ENCODE results near the gene BIN1. TPM values are rescaled to one million over a fixed set of nuclear protein-coding genes. Genes with fewer than 3 reads are reported as not detected.

Gene BIN1
- polyA plus RNA-seq, 1 donor (not counting 4 experiments of a cell fraction or from before 2014, with no cell fraction given): 5.4 TPM

DNA sequence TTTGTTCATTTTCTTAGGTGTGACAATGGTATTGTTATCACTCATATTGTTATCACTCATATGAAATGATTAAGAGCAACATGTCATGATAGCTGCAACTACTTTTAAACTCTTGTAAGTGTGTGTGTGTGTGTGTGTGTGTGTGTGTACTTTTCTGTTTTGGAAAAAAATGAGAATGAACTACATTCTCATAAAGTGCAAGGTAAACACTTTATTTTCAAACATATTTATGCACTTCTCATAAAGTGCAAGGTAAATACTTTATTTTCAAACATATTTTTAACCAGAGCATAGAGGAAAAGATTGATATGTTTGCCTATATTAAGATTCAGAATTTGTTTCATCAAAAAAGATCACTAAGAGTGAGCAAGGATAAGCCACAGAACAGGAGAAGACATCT, 108.5 kb downstream of the BIN1 start:
- Histone ChIP-seq H3K36me3 (ENCODE audit: control insufficient read depth in 2 of 2, extremely low read depth in 1 of 2, insufficient read depth in 2 of 2, low read length in 2 of 2) (no peaks in the 10 kb centered on the region), H3K4me3 (ENCODE audit: control insufficient read depth in 2 of 3, extremely low read depth in 1 of 3, insufficient read depth in 2 of 3, low read depth in 1 of 3, low read length in 3 of 3) (no peak overlapping the region), H3K4me2 (ENCODE audit: control insufficient read depth, extremely low read depth, insufficient read depth, low read depth, low read length) (no peak overlapping the region), H3K9ac (ENCODE audit: control insufficient read depth, extremely low read depth, insufficient read depth, low read length) (no peak overlapping the region), H3K4me1 (ENCODE audit: control insufficient read depth, extremely low read depth, insufficient read depth, low read length) (no peaks in the 10 kb centered on the region), H4K20me1 (ENCODE audit: control insufficient read depth, extremely low read depth, insufficient read depth, low read length) (no peaks in the 10 kb centered on the region), H3K27me3 (ENCODE audit: control insufficient read depth, extremely low read depth, insufficient read depth, low read length) (no peaks in the 10 kb centered on the region), H3K9me3 (ENCODE audit: control insufficient read depth, low read depth, low read length) (no peaks in the 10 kb centered on the region), H3K27ac (ENCODE audit: control insufficient read depth, insufficient read depth, low read length) (no peak overlapping the region), H3K9me1 (ENCODE audit: control insufficient read depth, extremely low read depth, insufficient read depth, low read length) (no peaks in the 10 kb centered on the region), H2AFZ (ENCODE audit: control insufficient read depth, low read length) (no peak overlapping the region), H3K79me2 (ENCODE audit: control insufficient read depth, insufficient read depth, low read length) (no peaks in the 10 kb centered on the region)
- FAIRE-seq (no peak), DNase-seq (ENCODE audit: low read depth, low spot score) (no peak)
- no peak for TF ChIP-seq EZH2 (IDR thresholded peaks at IDR 0.05; ENCODE audit: low read length)
- TF ChIP-seq, protein P1, sequence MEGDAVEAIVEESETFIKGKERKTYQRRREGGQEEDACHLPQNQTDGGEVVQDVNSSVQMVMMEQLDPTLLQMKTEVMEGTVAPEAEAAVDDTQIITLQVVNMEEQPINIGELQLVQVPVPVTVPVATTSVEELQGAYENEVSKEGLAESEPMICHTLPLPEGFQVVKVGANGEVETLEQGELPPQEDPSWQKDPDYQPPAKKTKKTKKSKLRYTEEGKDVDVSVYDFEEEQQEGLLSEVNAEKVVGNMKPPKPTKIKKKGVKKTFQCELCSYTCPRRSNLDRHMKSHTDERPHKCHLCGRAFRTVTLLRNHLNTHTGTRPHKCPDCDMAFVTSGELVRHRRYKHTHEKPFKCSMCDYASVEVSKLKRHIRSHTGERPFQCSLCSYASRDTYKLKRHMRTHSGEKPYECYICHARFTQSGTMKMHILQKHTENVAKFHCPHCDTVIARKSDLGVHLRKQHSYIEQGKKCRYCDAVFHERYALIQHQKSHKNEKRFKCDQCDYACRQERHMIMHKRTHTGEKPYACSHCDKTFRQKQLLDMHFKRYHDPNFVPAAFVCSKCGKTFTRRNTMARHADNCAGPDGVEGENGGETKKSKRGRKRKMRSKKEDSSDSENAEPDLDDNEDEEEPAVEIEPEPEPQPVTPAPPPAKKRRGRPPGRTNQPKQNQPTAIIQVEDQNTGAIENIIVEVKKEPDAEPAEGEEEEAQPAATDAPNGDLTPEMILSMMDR (optimal IDR thresholded peaks at IDR 0.05 in 1 of 3, IDR thresholded peaks at IDR 0.05 in 1 of 3, conservative IDR thresholded peaks at IDR 0.05 in 1 of 3; ENCODE audit: extremely low read depth in 1 of 3, insufficient read depth in 2 of 3, low read length in 3 of 3): no peak
- dilution Hi-C loops (cut with MboI; ENCODE audit: extremely low pct_ligation_motif_present, low sequenced_read_pairs): no loop called here

Small RNA genes within 50 kb of the gene (small RNA-seq; reads per million reads assigned to genes)
- 0 reads per million in 3 experiments for gene RNU7-182P (ENCODE audit: insufficient read length in 3 of 3, low read depth in 3 of 3, low replicate concordance in 1 of 3)

Other genes starting within 250 kb of the BIN1 start
- not detected in 3 replicates for gene TEX51, start 208.3 kb downstream of the BIN1 start, polyA plus RNA-seq
- 3.1 to 7.9 TPM (median 6.1 TPM) in 3 replicates for gene CYP27C1, start 113.1 kb upstream of the BIN1 start, polyA plus RNA-seq
- gene ERCC3, start 187.0 kb upstream of the BIN1 start, polyA plus RNA-seq: 40.1 to 49.0 TPM (median 40.6 TPM) in 3 replicates